SK-N-MC (cell line): ENCODE measurements around the gene LIF.

Experiments
- EZH2 ChIP-seq: fragments of 200-600 bp; sonication (generic); IDR thresholded peaks from one replicate; pipeline ENCODE4 v1.6.1; 2017; ENCODE audit warnings: antibody characterized with exemption
- POLR2AphosphoS5 ChIP-seq: IDR thresholded peaks from 2 replicates; pipeline ENCODE4 v1.6.1; 2012; ENCODE audit warnings: mild to moderate bottlenecking, low read depth, low read length, borderline replicate concordance

DNA sequence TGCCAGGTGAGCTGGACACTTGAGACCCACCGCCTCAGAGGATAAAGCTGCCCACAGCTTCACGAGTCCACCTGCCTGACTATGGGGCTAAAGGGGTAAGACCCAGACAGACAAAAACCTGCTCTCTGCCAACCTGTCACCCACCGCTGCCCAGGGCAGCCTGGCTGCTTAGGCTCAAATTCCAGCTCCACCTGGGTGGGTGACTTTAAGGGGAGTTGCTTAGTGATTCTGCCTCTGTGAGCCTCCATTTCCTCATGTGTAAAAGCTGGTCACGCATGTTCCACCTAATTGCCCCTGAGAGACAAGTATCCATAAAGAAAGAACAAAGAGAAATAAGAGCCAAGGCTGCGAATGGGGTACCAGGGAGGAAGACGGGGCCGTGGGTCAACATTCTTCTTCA lies 46.5 kb upstream of the LIF start:
- TF ChIP-seq POLR2AphosphoS5 (no peak), EZH2 (no peak)
